ENCODE data around the gene ZSCAN22.

DNA sequence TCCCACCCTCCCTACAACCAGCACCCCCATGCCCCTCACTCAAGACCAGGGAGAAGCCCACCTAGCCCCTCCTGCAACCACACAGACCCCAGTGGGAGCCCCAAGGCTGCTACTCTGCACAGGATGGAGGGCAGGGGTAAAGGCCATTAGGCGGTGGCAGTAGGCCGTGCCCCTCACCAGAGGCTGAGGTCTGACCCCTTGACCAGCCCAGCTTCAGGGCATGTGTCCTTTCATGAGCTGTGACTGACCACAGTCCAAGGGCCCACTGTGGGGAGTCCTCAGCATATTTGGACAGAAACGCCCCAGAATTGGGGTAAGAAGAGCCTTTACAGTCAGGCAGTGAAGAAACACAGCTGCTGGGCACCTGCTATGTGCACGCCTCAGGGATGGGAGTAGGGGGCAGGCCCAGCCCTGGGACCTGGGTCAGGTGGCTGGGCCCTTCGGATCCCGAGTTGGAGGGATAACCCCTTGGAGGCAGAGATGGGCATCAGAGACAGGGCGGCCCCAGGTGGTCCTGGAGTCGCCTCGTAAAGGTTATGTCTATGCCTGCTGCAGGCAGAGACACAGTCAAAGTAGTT lies 58.6 kb downstream of the ZSCAN22 start:
- TF ChIP-seq CTCF (IDR thresholded peaks at IDR 0.05) (no peak), POLR2A (IDR thresholded peaks at IDR 0.05) (no peak)

Measured in heart left ventricle (tissue), 13 donors.